Spleen (tissue), 11 donors: ENCODE measurements around the gene NDUFS7. TPM values are rescaled to one million over a fixed set of nuclear protein-coding genes. Genes with fewer than 3 reads are reported as not detected.

ENCODE experiments used
- DNase-seq: peaks from one replicate; pipeline ENCODE4 v3.0.0-alpha.2; 2020
- H3K27ac ChIP-seq, 8 donors: fragments of 200-600 bp; sonication (generic) in 7 of 8; 1 replicate in 4 of 8; 2 replicates in 4 of 8; pipeline versions ENCODE4 v1.5.0 to v1.8.0; 2016 to 2021; ENCODE audit warnings: inconsistent platforms in 4 of 8, mild to moderate bottlenecking in 4 of 8, moderate library complexity in 1 of 8
- H3K27me3 ChIP-seq, 7 donors: fragments of 200-600 bp; sonication (generic) in 6 of 7; replicated peaks in 1 of 7; 1 replicate in 4 of 7; 2 replicates in 3 of 7; pipeline versions ENCODE4 v1.5.0 to v1.8.0; 2016 to 2021; ENCODE audit warnings: inconsistent platforms in 3 of 7, mild to moderate bottlenecking in 1 of 7
- H3K36me3 ChIP-seq, 6 donors: fragments of 200-600 bp; sonication (generic) in 5 of 6; 1 replicate in 4 of 6; 2 replicates in 2 of 6; pipeline versions ENCODE4 v1.5.0 to v1.8.0; 2016 to 2021; ENCODE audit warnings: inconsistent platforms in 2 of 6
- H3K4me1 ChIP-seq, 6 donors: fragments of 200-600 bp; sonication (generic) in 5 of 6; 1 replicate in 3 of 6; 2 replicates in 3 of 6; pipeline versions ENCODE4 v1.5.0 to v1.8.0; 2016 to 2021; ENCODE audit warnings: inconsistent platforms in 3 of 6
- H3K4me3 ChIP-seq, 8 donors: fragments of 200-600 bp; sonication (generic) in 7 of 8; 1 replicate in 4 of 8; 2 replicates in 4 of 8; pipeline versions ENCODE4 v1.5.0 to v1.8.0; 2016 to 2021; ENCODE audit warnings: inconsistent platforms in 4 of 8, mild to moderate bottlenecking in 4 of 8, moderate library complexity in 2 of 8
- H3K9me3 ChIP-seq, 8 donors: fragments of 200-600 bp; sonication (generic) in 7 of 8; 1 replicate in 4 of 8; 2 replicates in 4 of 8; pipeline versions ENCODE4 v1.5.0 to v1.8.0; 2016 to 2021; ENCODE audit warnings: inconsistent platforms in 4 of 8
- CTCF ChIP-seq, 11 experiments: fragments of 200-600 bp in 7 of 11; fragments of 450-650 bp in 4 of 11; sonication (generic) in 4 of 11; IDR thresholded peaks in 8 of 11; conservative IDR thresholded peaks in 3 of 11; 1 replicate in 7 of 11; 2 replicates in 4 of 11; pipeline versions ENCODE4 v1.4.0 to v1.8.0; 2016 to 2021; ENCODE audit warnings: antibody characterized with exemption in 11 of 11, inconsistent platforms in 4 of 11, mild to moderate bottlenecking in 1 of 11
- POLR2A ChIP-seq, 3 donors: fragments of 450-650 bp; IDR thresholded peaks; one replicate each; pipeline ENCODE4 v1.5.1; 2017; ENCODE audit warnings: antibody characterized with exemption in 3 of 3, mild to moderate bottlenecking in 1 of 3
- POLR2AphosphoS5 ChIP-seq, 3 donors: sonication (generic); formaldehyde crosslinking; IDR thresholded peaks; one replicate each; pipeline ENCODE4 v1.5.1; 2017; ENCODE audit warnings: antibody characterized with exemption in 3 of 3
- WGBS, 5 donors: extraction: QIAGEN DNeasy Blood & Tissue Kit in 3 of 5; methylation state at CpG; one replicate each; pipeline versions ENCODE4 v1.1.5 to v1.1.7; 2013 to 2018; 5-methylcytosine and 5-hydroxymethylcytosine counted together
- intact Hi-C: fragments of 100-400 bp; cut with DNase I; formaldehyde crosslinking; loops from one replicate; pipeline ENCODE4 v1.15.0; 2023; ENCODE audit warnings: low total_unique reads
- polyA plus RNA-seq, 3 donors: library from polyadenylated mRNA; stranded (reverse); fragments of 200-250 nt; gene quantifications; one replicate each; pipeline ENCODE4 v1.2.1, GENCODE V29; 2013
- total RNA-seq, 7 donors: library from RNA; depleted of rRNA in 3 of 7; stranded (reverse); fragments of >200 nt in 3 of 7; fragmentation: NEBNext Ultra II Directional in 4 of 7; extraction: Animal tissue kit (Norgen Biotek cat#: 25700) in 4 of 7; gene quantifications; one replicate each; pipeline versions ENCODE4 v1.1.0 to v1.2.1, GENCODE V29; 2016 to 2021
- donor health status: healthy with polysubstance abuse.
- donor health status: DM: no; HTN: no; CAD: no; lungs with moderate emphysema.
- donor health status: DM: no; HTN: no; CAD: no.
- donor health status: Bipolar disorder and iron deficiency.
- donor health status: healthy.
- donor health status: DM: no; HTN: no; CAD: no.
- donor health status: DM: yes; HTN: yes; CAD: no.

Gene NDUFS7
- total and polyA plus RNA-seq, 10 donors, result 64.0 to 133 (median 81.6) TPM

GRCh38 chr19:1435378-1435989, 51.8 kb downstream of the NDUFS7 start:
- WGBS, 5 donors, result 80 to 87% (median 83%) methylated on average over 21 of the region's 21 CpGs
- Histone ChIP-seq H3K4me3 (no peak overlapping the region), H3K9me3 (no peaks in the 10 kb centered on the region), H3K27me3 (no peaks in the 10 kb centered on the region), H3K4me1 (peaks cover 14 to 60% (median 31%) of the 10 kb centered on the region in 6 donors), H3K27ac (peak overlapping the region in 2 of 8 donors; percentile 8 to 24), H3K36me3 (peaks cover 4 to 73% (median 59%) of the 10 kb centered on the region in 6 donors)
- DNase-seq, result no peak
- intact Hi-C loops, result no loop called here
- TF ChIP-seq POLR2A (IDR thresholded peaks at IDR 0.05) (no peak), POLR2AphosphoS5 (IDR thresholded peaks at IDR 0.05) (peak; percentile 3 to 58 (median 15)), CTCF (IDR thresholded peaks at IDR 0.05 in 8 of 11, conservative IDR thresholded peaks at IDR 0.05 in 3 of 11) (no peak)

GRCh38 chr19:1437609-1438008, 53.9 kb downstream of the NDUFS7 start:
- Histone ChIP-seq H3K9me3 (no peaks in the 10 kb centered on the region), H3K27me3 (no peaks in the 10 kb centered on the region), H3K4me3 (peak overlapping the region in 3 of 8 donors; percentile 68 to 97 (median 83)), H3K4me1 (peaks cover 15 to 68% (median 35%) of the 10 kb centered on the region in 6 donors), H3K27ac (peak overlapping the region in 4 of 8 donors; percentile 90 to 97 (median 92)), H3K36me3 (peaks cover 9 to 73% (median 60%) of the 10 kb centered on the region in 6 donors)
- intact Hi-C loops, result no loop called here
- no peak for TF ChIP-seq CTCF (IDR thresholded peaks at IDR 0.05 in 8 of 11, conservative IDR thresholded peaks at IDR 0.05 in 3 of 11)
- DNase-seq, result no peak
- WGBS, 5 donors, result 37 to 70% (median 59%) methylated on average over 8 of the region's 8 CpGs

- Histone ChIP-seq H3K27ac (peak within 1 kb of the TSS; percentile 90 to 97 (median 93)), H3K36me3 (peaks cover 9 to 73% (median 54%) of the 10 kb centered on the region in 6 donors), H3K4me3 (peak within 1 kb of the TSS; percentile 61 to 97 (median 76)), H3K4me1 (peaks cover 15 to 61% (median 34%) of the 10 kb centered on the region in 6 donors), H3K9me3 (no peaks in the 10 kb centered on the region), H3K27me3 (no peaks in the 10 kb centered on the region)
- peak; percentile 50 to 73 (median 61) for TF ChIP-seq POLR2A (IDR thresholded peaks at IDR 0.05)
- TF ChIP-seq POLR2AphosphoS5 (IDR thresholded peaks at IDR 0.05), result peak; percentile 98 to 99 (median 99)
- TF ChIP-seq CTCF (IDR thresholded peaks at IDR 0.05 in 8 of 11, conservative IDR thresholded peaks at IDR 0.05 in 3 of 11), result peak; percentile 94 to 99 (median 99)
- DNase-seq, result peak; percentile 98
- intact Hi-C loops, result no loop called here
- WGBS, 5 donors, result 1 to 3% (median 2%) methylated on average over 34 to 100 of the region's 100 CpGs
Observed at GRCh38 chr19:1438035-1438932, 54.6 kb downstream of the NDUFS7 start, which contains the start of gene RPS15. Gene RPS15 (plus strand): TSS chr19:1438396. CDS start chr19:1438426, 30 bp downstream.
